HG03469 (cell line): ENCODE measurements around the gene KRTAP10-8.
"Not testable (repeated sequence)": the region's sequence is repeated elsewhere in the genome, so short reads cannot be mapped to it uniquely, and the experiment has no call there.

Experiments
- ATAC-seq: cut with Tn5 transposase; IDR thresholded peaks from one replicate; pipeline ENCODE4 v1.9.1; 2021; ENCODE audit warnings: mild to moderate bottlenecking, moderate library complexity, moderate number of reproducible peaks; ENCODE audit not compliant: unreplicated experiment

The KRTAP10-8 gene

DNA sequence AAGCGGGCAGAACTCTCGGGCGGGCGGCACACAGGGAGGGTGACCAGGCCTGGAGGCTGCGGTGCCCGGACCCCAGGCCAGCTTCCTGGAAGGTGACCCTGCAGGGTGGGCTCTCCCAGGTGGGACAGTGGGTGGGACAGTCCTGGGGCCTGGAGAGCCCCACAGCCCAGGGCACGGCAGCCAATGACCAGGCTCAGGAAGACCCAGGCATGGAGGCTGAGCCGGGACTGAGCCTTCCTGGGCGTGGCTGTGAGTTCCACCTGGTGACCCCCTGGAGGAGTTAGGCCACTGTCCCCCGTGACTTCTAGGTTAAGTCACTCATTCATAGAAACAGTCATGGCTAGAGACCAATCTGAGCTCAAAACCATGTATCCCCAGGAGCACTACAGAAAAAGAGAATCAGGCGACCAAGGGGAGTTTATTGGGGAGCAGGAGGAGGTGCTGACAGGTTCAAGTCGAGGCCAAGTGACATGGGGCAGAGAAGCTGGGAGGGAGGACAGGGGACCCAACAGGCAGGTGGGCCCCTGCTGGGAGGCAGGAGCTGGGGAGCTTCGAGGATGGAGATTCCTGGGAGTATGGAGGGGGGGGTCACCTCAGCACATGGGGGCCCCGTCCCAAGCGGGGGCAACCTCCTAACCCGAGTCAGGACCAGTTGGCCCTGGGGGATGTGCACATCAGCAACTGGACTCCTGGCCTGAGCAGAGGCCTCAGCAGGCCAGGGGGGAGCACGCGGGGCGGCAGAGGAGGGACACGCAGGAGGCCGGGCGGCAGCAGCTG is 32.6 kb upstream of the KRTAP10-8 start:
- ATAC-seq = no peak

DNA sequence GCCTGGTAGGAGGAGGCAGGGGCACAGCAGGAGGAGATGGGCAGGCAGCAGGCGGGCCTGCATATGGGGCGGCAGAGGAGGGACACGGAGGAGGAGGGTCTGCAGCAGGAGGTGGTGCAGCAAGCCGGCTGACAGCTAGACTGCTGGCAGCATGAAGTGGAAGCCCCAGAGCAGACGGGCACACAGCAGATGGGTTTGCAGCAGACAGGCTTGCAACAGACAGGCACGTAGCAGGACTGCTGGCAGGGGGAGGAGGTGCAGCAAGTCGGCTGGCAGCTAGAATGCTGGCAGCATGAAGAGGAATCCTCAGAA is 32.1 kb upstream of the KRTAP10-8 start:
- no peak for ATAC-seq

DNA sequence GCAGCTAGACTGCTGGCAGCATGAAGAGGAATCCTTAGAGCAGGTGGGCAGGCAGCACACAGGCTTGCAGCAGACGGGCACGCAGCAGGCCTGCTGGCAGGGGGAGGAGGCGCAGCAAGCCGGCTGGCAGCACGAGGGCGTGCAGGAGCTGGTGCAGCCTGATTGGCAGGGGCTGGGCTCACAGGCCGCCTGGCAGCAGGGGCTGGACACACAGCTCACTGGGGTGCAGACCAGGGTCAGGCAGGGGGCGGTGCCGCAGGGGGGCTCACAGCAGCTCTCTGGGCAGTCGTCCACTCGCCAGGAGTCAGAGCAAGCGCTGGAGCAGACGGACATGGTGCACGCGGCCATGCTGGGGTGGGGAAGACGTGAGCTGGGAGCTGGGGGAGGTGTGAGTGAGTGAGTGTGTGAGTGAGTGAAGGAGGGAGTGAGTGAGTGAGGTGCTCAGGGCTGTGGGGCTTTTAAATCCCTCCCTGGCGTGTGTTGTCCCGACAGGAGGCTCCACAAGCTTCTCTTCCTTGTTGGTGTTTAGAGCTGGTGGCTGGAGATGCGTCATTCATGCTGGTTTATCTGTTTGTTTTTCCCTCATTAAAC is 31.6 kb upstream of the KRTAP10-8 start, which contains the start of gene KRTAP10-5:
KRTAP10-5 (minus strand) TSS at position 374 of the 591 bp plus-strand sequence; CDS start at position 348, 26 bp downstream.
- ATAC-seq = not testable (repeated sequence)

DNA sequence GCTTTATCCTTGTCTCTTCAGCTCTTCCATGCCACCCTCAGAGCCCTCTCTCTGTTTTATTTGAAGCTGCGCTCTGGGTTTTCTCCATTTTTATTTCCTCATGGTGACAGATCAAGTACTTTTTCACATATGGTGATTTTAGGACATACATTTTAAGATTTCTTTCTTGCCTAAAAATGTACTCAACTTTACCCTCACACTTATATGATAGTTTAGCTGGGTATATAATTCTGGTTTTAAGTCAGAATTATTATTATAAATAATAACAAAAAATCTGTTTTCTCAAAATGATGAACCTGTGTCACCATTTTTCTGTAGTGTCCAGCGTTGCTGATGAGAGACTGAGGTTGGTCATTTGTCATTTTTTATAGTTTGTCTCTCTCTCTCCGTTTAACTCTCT is 30.7 kb upstream of the KRTAP10-8 start:
- no peak for ATAC-seq

DNA sequence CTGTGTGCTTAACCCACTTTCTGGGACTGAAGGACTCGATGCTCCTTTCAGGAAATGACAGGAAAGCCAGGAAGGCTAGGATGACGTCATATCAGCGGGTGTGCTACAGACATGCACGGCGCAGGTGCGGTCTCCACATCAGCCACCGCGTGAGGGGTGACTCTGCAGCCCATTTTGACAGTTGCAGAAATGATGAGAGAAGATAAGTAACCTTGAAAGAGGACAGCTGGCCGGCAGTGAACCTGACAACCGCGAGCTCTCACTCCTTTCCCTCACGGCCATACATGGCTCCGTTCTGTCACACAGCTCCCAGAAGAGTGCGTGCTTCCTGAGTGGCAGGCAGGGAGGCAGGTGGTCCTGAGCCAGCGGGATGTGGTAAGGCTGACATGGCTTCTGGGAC is 29.8 kb upstream of the KRTAP10-8 start:
- no peak for ATAC-seq

DNA sequence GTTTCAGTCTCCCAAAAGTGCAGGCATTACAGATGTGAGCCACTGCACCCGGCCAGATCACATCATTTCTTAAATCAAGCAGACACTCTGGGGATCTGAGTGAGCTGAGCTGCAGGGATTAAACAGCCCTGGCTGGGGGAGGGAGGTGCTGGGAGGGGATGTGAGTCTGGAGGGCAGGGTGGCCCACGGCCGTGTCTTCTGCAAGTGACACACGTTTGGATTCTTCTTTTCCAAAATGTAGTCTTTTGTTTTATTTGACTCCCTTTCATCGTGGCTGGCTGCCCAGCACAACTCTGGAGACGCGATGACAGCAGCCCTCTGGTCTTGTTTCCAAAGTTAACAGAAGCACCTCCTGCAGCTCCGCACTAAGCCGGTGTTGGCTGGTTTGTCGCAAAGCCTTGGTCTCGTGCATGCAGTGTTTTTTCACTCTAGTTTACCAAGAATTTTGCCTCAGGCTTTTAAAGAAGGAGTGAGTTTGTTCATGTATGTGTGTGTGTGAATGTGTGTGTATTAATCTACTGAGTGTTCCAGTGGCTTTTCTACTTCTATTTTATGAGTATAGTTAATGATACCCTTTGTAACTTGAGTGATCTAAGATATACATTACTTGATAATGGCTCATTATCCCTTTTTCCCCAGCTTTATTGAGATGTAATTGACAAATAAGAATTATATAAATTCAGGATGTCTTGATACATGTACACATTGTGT is 28.6 kb upstream of the KRTAP10-8 start:
- no peak for ATAC-seq

DNA sequence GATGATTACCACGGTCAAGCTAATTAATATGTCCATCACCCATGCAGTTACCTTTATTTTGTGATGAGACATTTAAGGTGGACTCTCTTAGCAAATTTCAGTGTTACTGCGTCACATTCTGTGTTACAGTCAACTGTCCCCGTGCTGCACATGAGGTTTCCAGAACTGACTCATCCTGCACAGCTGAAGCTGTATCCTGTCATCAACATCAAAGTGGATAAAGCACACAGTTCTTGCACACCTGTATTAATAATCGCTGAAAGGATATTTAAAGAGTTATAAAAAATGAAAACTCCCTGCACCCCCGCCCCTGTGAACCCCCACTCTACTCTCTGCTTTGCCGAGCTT is 28.1 kb upstream of the KRTAP10-8 start:
- no peak for ATAC-seq

DNA sequence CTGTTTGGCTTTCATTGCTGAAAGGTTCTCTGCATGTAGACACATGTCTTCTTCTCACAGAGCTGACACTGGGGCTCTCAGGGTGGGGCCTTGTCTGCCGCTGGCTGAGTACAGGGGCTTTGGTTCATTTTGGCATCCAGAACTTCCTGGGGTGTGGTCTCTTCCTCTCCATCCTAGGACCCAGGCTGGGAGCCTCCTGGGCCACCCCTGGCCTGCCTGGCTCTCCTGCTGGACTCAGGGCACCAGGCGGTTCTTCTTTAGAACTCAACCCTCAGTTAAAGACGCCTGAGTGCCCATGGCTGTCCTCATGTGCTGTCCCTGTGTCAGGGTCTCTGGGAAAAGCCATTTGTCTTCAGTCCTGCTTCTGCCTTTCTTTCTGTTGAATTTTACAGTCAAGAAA is 26.0 kb upstream of the KRTAP10-8 start:
- ATAC-seq = no peak

DNA sequence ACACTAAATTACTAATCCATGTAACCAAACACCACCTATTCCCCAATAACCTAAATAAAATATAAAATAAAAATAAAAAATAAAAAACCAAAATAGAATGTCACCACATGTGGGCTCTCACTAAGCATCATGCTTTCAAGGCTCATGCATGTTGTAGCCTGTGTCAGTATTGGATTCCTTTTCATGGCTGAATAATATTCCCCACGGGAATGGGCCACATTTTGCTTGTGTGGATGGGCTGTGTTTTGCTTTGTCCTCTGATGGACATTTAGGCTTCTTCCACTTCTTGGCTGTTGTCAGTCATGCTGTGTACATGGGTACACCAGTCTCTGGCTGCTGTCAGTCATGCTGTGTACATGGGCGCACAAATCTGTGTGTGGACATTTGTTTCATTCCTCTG is 22.8 kb upstream of the KRTAP10-8 start:
- ATAC-seq = no peak

DNA sequence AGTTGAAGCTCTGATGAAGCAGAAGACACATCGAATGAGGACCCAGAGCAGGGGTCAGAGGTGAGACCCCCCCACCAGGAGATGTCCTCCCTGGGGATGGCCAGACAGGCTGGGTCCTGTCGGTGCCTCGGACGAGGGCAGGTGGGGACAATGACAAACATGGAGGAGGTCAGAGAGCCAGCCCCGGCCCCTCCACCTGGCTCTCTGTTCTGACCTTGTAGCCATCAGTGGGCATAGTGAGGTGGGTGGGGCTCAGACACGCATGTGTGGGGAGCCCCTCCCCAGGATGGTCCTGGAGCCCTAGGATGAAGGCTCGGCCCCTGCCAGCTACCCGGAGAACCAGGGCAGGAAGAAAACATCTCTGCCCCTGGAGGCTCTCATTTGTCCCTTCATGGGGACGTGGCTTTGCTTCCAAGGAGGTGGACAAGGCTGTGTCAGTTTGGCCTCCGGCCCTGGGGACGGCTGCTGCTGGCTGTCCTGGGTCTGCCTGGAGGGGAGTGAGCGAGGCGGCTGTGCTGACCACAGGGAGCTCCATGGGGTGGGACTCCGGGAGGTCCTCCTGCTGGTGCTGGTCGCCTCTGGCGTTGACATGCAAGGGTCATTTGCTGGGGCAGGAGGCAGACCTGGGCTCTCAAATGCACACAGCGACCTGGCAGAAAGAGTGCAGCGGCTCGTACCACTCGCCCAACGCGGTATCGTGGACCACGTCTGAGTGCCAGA is 22.1 kb upstream of the KRTAP10-8 start:
- ATAC-seq = no peak

DNA sequence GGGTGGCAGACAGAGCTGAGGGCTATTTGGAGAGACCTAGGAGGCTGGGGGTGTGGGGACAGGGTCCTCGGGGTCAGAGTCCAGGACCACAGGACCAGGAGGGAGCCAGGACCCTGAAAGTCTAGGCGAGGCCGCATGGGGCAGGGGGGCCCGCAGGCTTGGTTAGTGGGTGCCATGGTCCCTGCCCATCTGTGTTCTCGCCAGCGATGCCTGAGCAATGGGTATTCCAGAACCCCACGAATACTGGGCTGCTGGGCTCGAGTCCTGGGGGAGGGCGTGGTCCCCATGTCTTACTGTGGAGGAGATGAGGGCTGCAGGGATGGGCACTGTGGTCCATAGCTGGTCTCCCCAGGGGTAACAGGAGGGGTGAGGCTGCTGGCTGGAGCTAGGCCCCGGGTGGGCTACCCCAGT is 21.6 kb upstream of the KRTAP10-8 start:
- ATAC-seq = no peak

DNA sequence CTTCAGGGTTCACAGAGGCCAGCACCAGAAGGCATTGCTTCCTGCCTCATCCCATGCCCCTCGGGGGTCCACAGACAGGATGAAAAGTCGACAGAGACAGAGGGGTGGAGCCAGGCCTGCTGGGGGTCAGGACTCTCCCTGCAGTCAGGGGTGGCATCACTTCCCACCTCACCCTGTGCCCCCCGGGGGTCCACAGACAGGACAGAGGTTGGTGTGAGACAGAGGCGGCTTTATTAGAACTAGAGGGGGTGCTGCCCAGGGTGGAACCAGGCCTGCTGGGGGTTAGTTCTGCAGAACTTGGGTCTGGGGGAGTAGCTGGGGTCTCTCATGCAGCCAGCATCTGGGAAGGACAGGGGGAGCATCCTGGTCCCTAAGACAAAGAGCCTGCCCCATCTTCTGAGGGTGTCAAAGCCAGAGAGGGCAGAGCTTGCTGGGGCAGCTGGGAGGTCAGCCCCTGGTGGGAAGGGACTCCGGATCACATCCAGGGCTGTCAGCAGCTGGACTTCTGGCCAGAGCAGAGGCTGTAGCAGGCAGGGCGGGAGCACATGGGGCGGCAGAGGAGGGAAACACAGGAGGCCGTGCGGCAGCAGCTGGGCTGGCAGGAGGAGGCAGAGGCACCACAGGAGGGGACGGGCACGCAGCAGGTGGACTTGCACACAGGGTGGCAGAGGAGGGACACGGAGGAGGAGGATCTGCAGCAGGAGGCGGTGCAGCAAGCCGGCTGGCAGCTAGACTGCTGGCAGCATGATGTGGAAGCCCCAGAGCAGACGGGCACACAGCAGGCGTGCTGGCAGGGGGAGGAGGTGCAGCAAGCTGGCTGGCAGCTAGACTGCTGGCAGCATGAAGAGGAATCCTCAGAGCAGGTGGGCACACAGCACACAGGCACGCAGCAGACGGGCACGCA is 20.7 kb upstream of the KRTAP10-8 start:
- not testable (repeated sequence) for ATAC-seq

DNA sequence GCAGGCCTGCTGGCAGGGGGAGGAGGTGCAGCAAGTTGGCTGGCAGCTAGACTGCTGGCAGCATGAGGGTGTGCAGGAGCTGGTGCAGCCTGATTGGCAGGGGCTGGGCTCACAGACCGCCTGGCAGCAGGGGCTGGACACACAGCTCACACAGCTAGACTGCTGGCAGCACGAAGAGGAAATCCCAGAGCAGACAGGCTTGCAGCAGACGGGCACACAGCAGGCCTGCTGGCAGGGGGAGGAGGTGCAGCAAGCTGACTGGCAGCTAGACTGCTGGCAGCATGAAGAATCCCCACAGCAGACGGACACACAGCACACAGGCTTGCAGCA is 20.1 kb upstream of the KRTAP10-8 start:
- ATAC-seq = not testable (repeated sequence)

DNA sequence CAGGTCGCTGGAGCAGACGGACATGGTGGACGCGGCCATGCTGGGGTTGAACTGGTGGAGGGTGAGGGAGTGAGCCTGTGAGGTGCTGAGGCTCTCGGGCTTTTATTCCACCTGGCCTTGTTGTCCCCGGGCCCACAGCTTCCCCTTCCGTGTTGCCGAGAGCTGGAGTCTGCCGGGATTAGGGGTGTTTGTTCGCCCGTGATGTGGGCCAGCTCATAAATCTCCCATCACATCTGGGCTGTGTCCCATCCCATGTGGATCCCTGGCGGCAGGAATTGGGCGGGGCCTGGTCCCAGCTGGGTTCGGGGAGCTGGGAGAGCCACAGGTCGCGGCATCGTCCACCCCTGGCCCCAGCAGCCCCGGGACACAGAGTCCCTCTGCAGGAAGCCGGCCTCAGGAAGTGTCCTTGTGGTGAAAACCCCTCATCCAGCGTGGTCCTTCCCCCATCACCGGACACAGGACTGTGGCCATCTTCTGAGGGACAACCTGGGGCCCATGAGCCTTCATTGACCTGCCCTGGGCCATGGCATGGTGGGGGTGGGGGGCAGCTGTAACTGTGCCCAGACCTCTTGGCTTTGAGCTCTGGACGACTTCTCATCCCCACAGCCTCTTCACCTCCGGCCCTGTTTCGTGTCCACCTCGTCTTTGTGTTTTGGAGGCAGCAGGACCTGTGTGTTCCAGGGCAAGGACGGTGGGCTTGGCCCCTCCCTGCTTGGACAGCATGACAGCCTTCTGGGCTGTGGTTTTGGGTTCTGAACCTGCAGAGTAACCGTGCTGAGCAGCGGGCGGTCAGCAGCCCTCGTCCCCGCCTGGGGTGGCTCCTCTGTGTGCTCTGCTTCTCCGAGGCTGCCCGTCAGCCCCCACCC is 19.2 kb upstream of the KRTAP10-8 start, which contains the start of gene KRTAP10-6:
KRTAP10-6 (minus strand) TSS at position 60 of the 866 bp plus-strand sequence; CDS start at position 39, 21 bp downstream.
- ATAC-seq = no peak

DNA sequence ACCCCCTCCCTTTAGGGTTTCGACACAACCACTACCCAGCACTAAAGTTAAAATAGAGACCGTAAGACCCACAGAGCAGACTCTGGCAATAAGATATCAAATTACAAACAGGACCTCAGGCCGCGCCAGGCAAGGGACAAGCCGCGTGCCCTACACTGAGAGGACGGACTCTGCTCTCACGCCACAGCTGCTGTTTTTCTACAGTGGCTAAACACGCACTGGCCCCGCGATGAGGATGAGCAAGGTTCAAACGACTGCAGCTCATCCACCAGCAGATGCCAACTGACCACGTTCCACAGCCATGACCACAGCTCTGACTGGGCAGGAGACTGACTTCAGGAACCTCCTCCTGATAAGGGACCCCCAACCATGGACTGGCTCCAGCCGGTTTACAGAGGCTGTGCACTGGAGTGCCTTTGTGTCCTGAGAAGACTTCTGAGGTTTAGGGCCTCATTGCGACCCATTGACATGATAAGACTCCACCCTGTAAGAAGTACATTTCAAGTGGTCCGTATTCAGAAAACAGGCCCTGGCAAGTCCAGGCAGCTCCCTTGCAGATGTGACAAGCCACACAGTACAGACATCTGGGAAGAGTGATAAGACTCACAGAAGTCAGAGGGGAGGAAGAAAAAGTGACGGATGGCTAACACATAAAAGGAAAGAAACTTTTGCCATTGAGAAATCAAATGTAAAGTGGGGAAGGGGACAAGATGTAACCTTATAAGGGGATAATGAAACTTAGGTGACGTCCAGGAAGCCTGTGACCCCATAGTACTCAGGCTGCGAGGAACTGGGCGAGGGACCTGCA is 18.1 kb upstream of the KRTAP10-8 start:
- no peak for ATAC-seq

DNA sequence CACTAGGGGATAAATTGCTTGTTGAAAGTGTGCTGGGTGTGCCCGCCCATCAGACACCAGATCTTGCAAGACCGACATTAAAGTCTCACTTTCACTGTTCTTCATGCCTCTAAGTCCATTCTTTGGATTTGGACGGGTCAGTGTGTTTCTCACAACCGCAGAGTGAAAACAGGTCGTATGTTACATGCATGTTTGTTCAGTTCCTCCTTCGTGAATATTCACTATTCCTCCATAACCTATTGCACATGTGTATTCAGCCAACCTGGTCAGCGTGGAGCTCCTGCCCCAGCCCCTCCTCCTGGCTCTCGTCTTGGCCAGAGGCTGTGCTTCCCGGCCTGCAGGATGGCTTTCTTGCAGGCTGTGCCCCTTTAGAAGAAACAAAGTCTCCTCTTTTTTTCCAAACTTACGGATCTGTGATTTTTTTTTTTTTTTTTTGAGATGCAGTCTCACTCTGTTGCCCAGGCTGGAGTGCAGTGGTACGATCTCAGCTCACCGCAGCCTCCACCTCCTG is 17.4 kb upstream of the KRTAP10-8 start:
- ATAC-seq = no peak

DNA sequence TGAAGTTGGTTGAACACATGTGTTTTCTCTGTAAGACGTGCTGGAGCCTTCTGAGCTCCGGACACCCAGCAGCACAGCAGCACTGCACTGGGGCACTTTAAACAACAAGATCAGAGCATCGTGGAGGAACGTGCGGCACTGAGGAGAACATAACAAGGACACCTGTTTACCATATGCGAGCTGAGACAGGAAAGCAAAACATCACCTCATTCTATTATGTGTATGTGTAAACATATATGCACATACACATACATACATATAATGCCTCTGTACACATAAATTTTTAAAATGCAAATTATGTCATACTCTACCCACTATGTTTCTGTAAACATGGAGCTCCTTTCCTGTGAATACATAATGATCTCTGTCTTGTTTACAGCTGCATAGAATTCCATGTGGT is 16.4 kb upstream of the KRTAP10-8 start:
- no peak for ATAC-seq

DNA sequence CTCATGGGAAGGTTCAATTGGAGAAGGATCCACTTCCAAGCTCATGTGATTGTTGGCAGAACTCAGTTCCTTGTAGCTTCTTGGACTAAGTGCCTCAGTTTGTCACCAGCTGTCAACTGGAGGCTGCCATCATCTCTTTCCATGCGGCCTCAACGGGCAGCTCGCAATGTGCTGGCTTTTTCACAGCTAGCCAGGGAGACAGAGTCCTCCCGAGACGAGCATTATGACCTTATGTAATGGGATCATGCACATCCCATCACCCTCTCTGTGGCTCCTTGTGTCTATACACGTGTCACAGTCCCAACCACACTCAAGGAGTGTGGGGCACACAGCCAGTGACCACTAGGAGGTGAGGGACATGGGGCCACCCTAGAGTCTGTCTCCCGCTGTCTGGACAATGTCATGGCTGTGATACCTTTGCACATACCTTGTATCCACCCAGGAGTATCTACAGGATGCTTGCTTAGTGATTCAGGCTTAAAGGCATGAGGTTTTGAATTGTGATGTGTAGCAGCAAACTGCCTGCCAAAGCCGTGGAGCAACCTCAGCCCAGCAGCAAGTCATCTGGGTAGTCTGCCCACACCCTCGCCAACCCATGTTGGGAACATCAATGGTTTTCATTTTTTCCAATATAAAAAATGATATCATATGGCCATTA is 15.7 kb upstream of the KRTAP10-8 start:
- ATAC-seq = no peak
